H1 (cell line): ENCODE data around the gene IKZF2. TPM values are rescaled to one million over a fixed set of nuclear protein-coding genes. Genes with fewer than 3 reads are reported as not detected.

Experiments used
- CTCF ChIA-PET: fragments of 300-600 bp; sonication (Branson Sonifier 250); formaldehyde crosslinking; loops from one replicate; lab custom pipeline; 2021; ENCODE audit not compliant: partially characterized antibody; lab: Charles Lee
- POLR2A ChIA-PET: fragments of 300-600 bp; sonication (Branson Sonifier 250); formaldehyde crosslinking; loops from one replicate; lab custom pipeline; 2021; ENCODE audit warnings: inconsistent platforms; ENCODE audit not compliant: partially characterized antibody; lab: Charles Lee
- DNase-seq, 2 experiments: peaks; one replicate each; pipeline versions ENCODE4 v3.0.0 to v3.0.0-alpha.2; 2010 to 2022; ENCODE audit warnings: low spot score in 2 of 2, low read depth in 1 of 2, mixed read lengths in 1 of 2
- FAIRE-seq: peaks from 2 replicates; lab custom pipeline; 2011; peaks lifted over from hg19 to GRCh38; lab: Jason Lieb, UNC
- H2AFZ ChIP-seq: 2 replicates; pipeline ENCODE4 v1.8.1; 2012; ENCODE audit warnings: low read length, inconsistent platforms
- H2AK5ac ChIP-seq: 2 replicates; pipeline ENCODE4 v1.6.1; 2013; ENCODE audit warnings: low read depth, low read length
- H2BK120ac ChIP-seq: replicated peaks from 2 replicates; pipeline ENCODE3; 2013; ENCODE audit warnings: low read depth, low read length, inconsistent platforms
- H2BK12ac ChIP-seq: 2 replicates; pipeline ENCODE4 v1.6.1; 2013; ENCODE audit warnings: low read depth, low read length
- H2BK15ac ChIP-seq: 2 replicates; pipeline ENCODE4 v1.6.1; 2013; ENCODE audit warnings: low read length
- H2BK20ac ChIP-seq: 2 replicates; pipeline ENCODE4 v1.6.1; 2013; ENCODE audit warnings: low read length
- H2BK5ac ChIP-seq: 2 replicates; pipeline ENCODE4 v1.6.1; 2013; ENCODE audit warnings: low read depth, low read length
- H3K14ac ChIP-seq: 2 replicates; pipeline ENCODE4 v1.6.1; 2013; ENCODE audit warnings: inconsistent platforms; ENCODE audit not compliant: insufficient read length
- H3K18ac ChIP-seq: 2 replicates; pipeline ENCODE4 v1.6.1; 2013; ENCODE audit warnings: low read length; ENCODE audit errors: extremely low read depth
- H3K23ac ChIP-seq: 2 replicates; pipeline ENCODE4 v1.6.1; 2013; ENCODE audit warnings: inconsistent platforms; ENCODE audit not compliant: insufficient read length
- H3K23me2 ChIP-seq: 2 replicates; pipeline ENCODE4 v1.6.1; 2013; ENCODE audit warnings: low read depth, low read length
- H3K27ac ChIP-seq: 2 replicates; pipeline ENCODE4 v1.6.1; 2011; ENCODE audit warnings: low read depth, low read length, inconsistent platforms
- H3K27me3 ChIP-seq, 4 experiments: replicated peaks in 1 of 4; 1 replicate in 1 of 4; 2 replicates in 3 of 4; pipeline versions ENCODE4 v1.6.1 to v1.8.1; 2011 to 2013; ENCODE audit warnings: low read length in 3 of 4, mild to moderate bottlenecking in 3 of 4, inconsistent platforms in 2 of 4, mixed read lengths in 2 of 4, moderate library complexity in 1 of 4; ENCODE audit not compliant: control insufficient read depth in 3 of 4, insufficient read depth in 3 of 4; ENCODE audit errors: extremely low read depth in 1 of 4
- H3K36me3 ChIP-seq, 4 experiments: 2 replicates each; pipeline versions ENCODE4 v1.6.1 to v1.8.1; 2011 to 2013; ENCODE audit warnings: mild to moderate bottlenecking in 4 of 4, low read length in 3 of 4, moderate library complexity in 2 of 4, control low read depth in 1 of 4, inconsistent platforms in 1 of 4; ENCODE audit not compliant: insufficient read depth in 4 of 4, control insufficient read depth in 2 of 4
- H3K4ac ChIP-seq: replicated peaks from 2 replicates; pipeline ENCODE3; 2013; ENCODE audit warnings: low read length, low read depth, mixed read lengths, inconsistent platforms; ENCODE audit not compliant: insufficient read length
- H3K4me1 ChIP-seq, 4 experiments: replicated peaks in 1 of 4; 1 replicate in 1 of 4; 2 replicates in 3 of 4; pipeline versions ENCODE4 v1.6.1 to v1.8.1; 2011 to 2013; ENCODE audit warnings: low read length in 3 of 4, inconsistent platforms in 2 of 4, mixed read lengths in 1 of 4; ENCODE audit not compliant: insufficient read depth in 4 of 4, control insufficient read depth in 3 of 4
- H3K4me2 ChIP-seq, 2 experiments: 2 replicates each; pipeline versions ENCODE4 v1.6.1 to v1.8.1; 2011 to 2013; ENCODE audit warnings: low read depth in 2 of 2, low read length in 2 of 2, control low read depth in 1 of 2, inconsistent platforms in 1 of 2, mild to moderate bottlenecking in 1 of 2; ENCODE audit not compliant: insufficient read depth in 1 of 2
- H3K4me3 ChIP-seq, 4 experiments: fragments of 200-600, 300-600 bp in 1 of 4; sonication (generic), shearing (Covaris generic), sonication (Bioruptor Twin) in 1 of 4; 2 replicates each; pipeline versions ENCODE4 v1.5.1 to v1.8.1; 2011 to 2016; ENCODE audit warnings: low read length in 4 of 4, low read depth in 3 of 4, control low read depth in 2 of 4, inconsistent platforms in 2 of 4, mild to moderate bottlenecking in 2 of 4, mixed read lengths in 1 of 4, moderate library complexity in 1 of 4; ENCODE audit not compliant: insufficient read depth in 2 of 4; ENCODE audit errors: extremely low read depth in 1 of 4
- H3K56ac ChIP-seq: replicated peaks from 2 replicates; pipeline ENCODE3; 2013; ENCODE audit warnings: low read depth, mild to moderate bottlenecking, mixed read lengths, low read length, inconsistent platforms; ENCODE audit not compliant: insufficient read length
- H3K79me1 ChIP-seq: 2 replicates; pipeline ENCODE4 v1.6.1; 2013; ENCODE audit warnings: low read depth, low read length, control low read depth
- H3K79me2 ChIP-seq, 2 experiments: 2 replicates each; pipeline versions ENCODE4 v1.6.1 to v1.8.1; 2012 to 2013; ENCODE audit warnings: low read length in 2 of 2, mild to moderate bottlenecking in 2 of 2, inconsistent platforms in 1 of 2; ENCODE audit not compliant: insufficient read depth in 2 of 2, control insufficient read depth in 1 of 2
- H3K9ac ChIP-seq, 4 experiments: replicated peaks in 1 of 4; 1 replicate in 1 of 4; 2 replicates in 3 of 4; pipeline versions ENCODE4 v1.6.1 to v1.8.1; 2011 to 2013; ENCODE audit warnings: low read depth in 3 of 4, low read length in 3 of 4, control low read depth in 2 of 4, mild to moderate bottlenecking in 2 of 4, moderate library complexity in 2 of 4, inconsistent platforms in 1 of 4; ENCODE audit errors: extremely low read depth in 1 of 4
- H3K9me3 ChIP-seq, 2 experiments: 2 replicates each; pipeline versions ENCODE4 v1.6.1 to v1.8.1; 2012 to 2013; ENCODE audit warnings: mild to moderate bottlenecking in 2 of 2, moderate library complexity in 2 of 2, control low read depth in 1 of 2, inconsistent platforms in 1 of 2, low read depth in 1 of 2, low read length in 1 of 2, mixed read lengths in 1 of 2; ENCODE audit not compliant: insufficient read depth in 2 of 2
- H4K20me1 ChIP-seq, 2 experiments: replicated peaks in 1 of 2; 2 replicates each; pipeline versions ENCODE3 to v1.8.1; 2011 to 2013; ENCODE audit warnings: inconsistent platforms in 2 of 2, low read length in 2 of 2, mild to moderate bottlenecking in 1 of 2; ENCODE audit not compliant: insufficient read depth in 2 of 2, control insufficient read depth in 1 of 2
- H4K5ac ChIP-seq: 2 replicates; pipeline ENCODE4 v1.6.1; 2013; ENCODE audit warnings: low read length, low read depth, mixed read lengths, inconsistent platforms; ENCODE audit not compliant: insufficient read length
- H4K8ac ChIP-seq: 2 replicates; pipeline ENCODE4 v1.8.0; 2013; ENCODE audit warnings: mild to moderate bottlenecking, moderate library complexity, low read length, inconsistent platforms; ENCODE audit not compliant: insufficient read depth; ENCODE audit errors: extremely low read depth
- H4K91ac ChIP-seq: replicated peaks from 2 replicates; pipeline ENCODE3; 2013; ENCODE audit warnings: low read length, mixed read lengths, inconsistent platforms; ENCODE audit not compliant: insufficient read length
- CTBP2 ChIP-seq: IDR thresholded peaks from 2 replicates; pipeline ENCODE4 v1.7.0; 2011; ENCODE audit warnings: borderline replicate concordance, mild to moderate bottlenecking, moderate library complexity, mixed read lengths, low read length; ENCODE audit not compliant: insufficient read depth, insufficient read length
- PHF8 ChIP-seq: fragments of 200-600 bp; sonication (generic); conservative IDR thresholded peaks from 2 replicates; pipeline ENCODE4 v1.7.1; 2012; ENCODE audit warnings: low read depth, mild to moderate bottlenecking, inconsistent platforms, low read length, moderate library complexity
- POU5F1 ChIP-seq: IDR thresholded peaks from 2 replicates; pipeline ENCODE4 v1.6.1; 2011; ENCODE audit warnings: low read depth, mild to moderate bottlenecking, low read length, moderate library complexity
- USF2 ChIP-seq: IDR thresholded peaks from 2 replicates; pipeline ENCODE4 v1.6.1; 2011; ENCODE audit warnings: low read length, improper control_type of control experiment
- WGBS, 2 experiments: shearing (Covaris generic) in 1 of 2; methylation state at CpG; one replicate each; pipeline versions ENCODE4 v1.1.6 to v1.1.7; 2013 to 2015; ENCODE audit warnings: low lambda C conversion rate in 2 of 2, mixed read lengths in 2 of 2, inconsistent platforms in 1 of 2, low coverage in 1 of 2, missing lambda C conversion rate in 1 of 2; ENCODE audit not compliant: insufficient replicate concordance in 2 of 2, insufficient coverage in 1 of 2, insufficient read length in 1 of 2; ENCODE audit errors: extremely low coverage in 1 of 2, missing lambda C conversion rate in 1 of 2; 5-methylcytosine and 5-hydroxymethylcytosine counted together
- polyA plus RNA-seq, 7 experiments: library from polyadenylated mRNA; depleted of rRNA in 3 of 7; stranded (reverse) in 5 of 7; unstranded in 2 of 7; fragments of >200 nt in 5 of 7; fragments of 200-250 nt in 2 of 7; gene quantifications; 1 replicate in 5 of 7; 2 replicates in 1 of 7; 4 replicates in 1 of 7; pipeline versions ENCODE4 v1.2.1 to v1.2.3, GENCODE V29; 2011 to 2013; ENCODE audit warnings: missing spikeins in 2 of 7, mixed read lengths in 2 of 7
- total RNA-seq: library from RNA; stranded (reverse); fragmentation: NEBNext Ultra II Directional; extraction: Animal tissue kit (Norgen Biotek cat#: 25700); gene quantifications from 2 replicates; pipeline ENCODE4 v1.2.1, GENCODE V29; 2021

The IKZF2 gene
- total and polyA plus RNA-seq, 2 of the 8 experiments (the other 6 are each of a cell fraction or from before 2014, with no cell fraction given): 1.7 to 4.4 TPM

GRCh38 chr2:213089438-213089837 is 62.0 kb downstream of the IKZF2 start:
- ChIA-PET CTCF (interaction anchor here (0.5 to 1.1 kb wide), 2 partner anchors 60 to 136 kb away, joined by 3 read pairs; no protein-coding TSS in a partner anchor), POLR2A (no interaction called here)
- H4K20me1 ChIP-seq: no peaks in the 10 kb centered on the region
- no peak overlapping the region for H3K18ac ChIP-seq
- no peak overlapping the region for H2BK15ac ChIP-seq
- H3K27ac ChIP-seq: no peak overlapping the region
- H2BK120ac ChIP-seq: no peak overlapping the region
- H3K14ac ChIP-seq: no peak overlapping the region
- no peak overlapping the region for H2AK5ac ChIP-seq
- H3K23me2 ChIP-seq: no peaks in the 10 kb centered on the region
- no peak overlapping the region for H2BK20ac ChIP-seq
- FAIRE-seq (no peak), DNase-seq (no peak)
- WGBS, 2 experiments: 91% methylated on average over 1 of the region's 1 CpG; no CpG with 5 or more reads in 1 of the 2 experiments
- H3K9ac ChIP-seq: no peak overlapping the region
- no peak overlapping the region for H2BK12ac ChIP-seq
- no peak overlapping the region for H4K91ac ChIP-seq
- no peak for TF ChIP-seq USF2
- no peak for TF ChIP-seq CTBP2
- TF ChIP-seq PHF8: no peak
- TF ChIP-seq POU5F1: no peak
- no peak overlapping the region for H4K8ac ChIP-seq
- no peak overlapping the region for H4K5ac ChIP-seq
- no peak overlapping the region for H3K4me3 ChIP-seq
- no peak overlapping the region for H3K23ac ChIP-seq
- no peak overlapping the region for H3K56ac ChIP-seq
- no peaks in the 10 kb centered on the region for H3K9me3 ChIP-seq
- H3K4ac ChIP-seq: no peak overlapping the region
- peaks cover 4 to 8% (median 4%) of the 10 kb centered on the region in 4 experiments; a peak in 6 of 7 replicates for H3K4me1 ChIP-seq
- no peak overlapping the region for H2AFZ ChIP-seq
- H2BK5ac ChIP-seq: no peak overlapping the region
- no peaks in the 10 kb centered on the region for H3K27me3 ChIP-seq
- H3K36me3 ChIP-seq: no peaks in the 10 kb centered on the region
- no peaks in the 10 kb centered on the region for H3K79me2 ChIP-seq
- no peak overlapping the region for H3K4me2 ChIP-seq
- H3K79me1 ChIP-seq: no peaks in the 10 kb centered on the region
